ENCODE measurements around the gene TLE3.

Gene TLE3

DNA sequence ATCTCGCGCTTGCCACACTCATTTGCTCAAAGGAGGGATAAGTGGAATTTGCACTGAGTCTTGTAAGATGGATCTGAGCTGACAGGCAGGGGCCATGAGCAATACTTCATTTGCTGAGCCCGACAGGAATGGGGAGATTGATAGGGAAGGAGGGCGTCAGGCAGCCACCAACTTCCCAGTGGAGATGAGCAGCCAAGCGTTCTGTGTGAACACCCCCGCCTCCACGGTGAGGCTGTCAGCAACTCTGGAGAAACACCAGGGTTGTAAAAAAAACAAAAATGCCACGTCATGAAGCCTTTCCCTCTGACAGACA is 36.8 kb downstream of the TLE3 start:
- peak; percentile 45 for DNase-seq

DNA sequence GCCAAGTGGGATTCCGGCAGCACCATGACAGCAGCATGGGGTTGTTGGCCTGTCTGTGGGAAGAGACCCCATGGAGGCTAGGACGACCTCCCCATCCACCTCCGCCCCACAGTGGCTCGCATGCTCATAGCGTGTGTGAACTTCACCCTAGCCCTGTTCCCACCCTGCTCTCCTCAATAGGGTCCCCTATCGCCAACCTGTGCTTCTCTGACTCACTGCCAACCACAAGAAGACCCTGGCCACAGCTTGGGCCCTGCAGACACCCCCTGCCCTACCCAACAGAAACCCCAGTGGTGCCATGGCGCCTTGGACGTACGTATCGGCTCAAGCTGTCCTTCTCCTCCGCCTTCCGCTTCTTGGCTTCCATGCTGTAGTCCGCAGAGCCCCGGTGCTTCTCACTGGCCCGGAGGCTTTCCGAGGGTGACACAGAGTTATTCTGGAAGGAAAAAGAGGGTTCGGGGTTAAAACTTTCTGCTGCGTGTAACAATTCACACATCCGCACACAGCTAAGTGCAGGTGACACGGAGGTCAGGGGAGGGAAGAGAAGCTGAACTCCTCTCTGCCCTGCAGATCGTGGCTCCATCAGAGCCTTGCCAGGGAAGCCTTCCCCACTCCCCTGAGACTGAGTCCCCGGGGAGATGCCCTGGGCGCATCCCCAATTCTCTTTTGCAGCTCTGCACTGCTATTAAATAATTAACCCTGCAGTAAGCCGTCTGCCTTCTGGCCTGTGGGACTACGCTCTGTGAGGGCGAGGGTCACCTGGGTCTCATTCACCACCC is 37.3 kb downstream of the TLE3 start:
- no peak for DNase-seq

DNA sequence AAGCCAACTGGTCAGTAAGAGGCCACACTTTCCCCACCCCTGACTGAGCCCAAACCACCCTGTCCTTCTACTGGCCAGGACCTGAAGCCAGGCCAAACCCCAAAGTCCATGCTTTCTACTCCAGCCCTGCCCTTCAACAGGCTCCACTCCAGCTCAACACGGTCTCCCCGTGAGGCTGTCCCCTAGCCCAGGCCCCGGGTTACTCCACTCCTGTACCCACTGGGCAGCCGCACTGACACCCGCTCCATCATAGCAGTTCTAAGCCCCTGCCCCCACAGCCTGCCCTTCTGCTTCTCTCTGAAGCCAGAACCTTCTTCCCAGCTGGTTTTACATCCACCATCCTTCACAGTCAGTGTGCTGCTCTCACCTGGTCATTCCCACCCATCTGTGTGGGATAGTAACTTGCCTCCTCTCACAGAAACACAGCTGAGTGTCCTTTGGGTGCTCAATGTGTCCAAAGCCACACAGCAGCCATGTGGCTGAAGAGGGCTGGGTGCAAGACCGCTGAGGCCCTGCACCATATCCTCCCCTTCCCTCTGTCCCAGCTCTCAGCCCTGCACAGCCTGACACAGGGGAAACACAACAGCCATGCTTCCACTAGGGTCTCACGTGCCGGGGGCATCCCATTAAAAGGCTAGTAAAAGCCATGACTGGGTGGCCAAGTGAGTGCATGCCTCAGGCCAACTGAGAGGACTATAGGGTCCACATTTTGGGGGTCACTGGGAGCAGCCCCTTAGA is 38.1 kb downstream of the TLE3 start:
- no peak for DNase-seq

DNA sequence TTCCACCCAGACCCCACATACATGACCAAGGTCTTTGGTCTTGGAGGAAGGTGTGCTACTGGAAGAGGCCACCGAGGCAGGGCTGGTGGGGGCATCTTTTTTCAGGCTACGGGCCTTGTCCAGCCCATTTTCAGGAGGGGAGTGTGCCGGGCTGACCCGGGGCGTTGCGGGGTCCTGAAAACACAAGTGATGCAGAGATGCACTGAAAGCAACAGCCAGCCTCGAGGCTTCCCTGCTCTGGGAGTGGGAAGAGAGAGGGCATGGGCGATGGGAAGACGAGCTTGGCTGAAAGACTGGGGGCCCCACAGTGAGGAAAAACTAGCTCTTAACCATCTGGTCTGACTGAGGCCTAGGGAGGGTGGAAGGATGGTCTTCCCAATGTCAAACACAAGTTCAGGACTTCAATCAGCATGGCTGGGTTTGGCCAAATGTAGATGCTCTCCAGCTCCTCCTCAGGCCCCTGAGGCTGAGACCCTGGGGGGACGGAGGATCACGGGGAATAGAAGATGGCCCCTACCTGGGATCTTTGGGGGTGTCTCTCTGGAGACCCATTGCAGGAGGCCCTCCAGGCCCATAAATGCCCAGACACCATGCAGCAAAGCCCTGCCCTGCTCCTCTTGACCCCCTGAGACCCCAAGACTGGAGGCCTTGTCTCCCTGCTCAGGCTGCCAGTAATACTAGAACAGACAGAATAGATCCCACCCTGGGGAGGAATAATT is 38.9 kb downstream of the TLE3 start:
- DNase-seq, result no peak

DNA sequence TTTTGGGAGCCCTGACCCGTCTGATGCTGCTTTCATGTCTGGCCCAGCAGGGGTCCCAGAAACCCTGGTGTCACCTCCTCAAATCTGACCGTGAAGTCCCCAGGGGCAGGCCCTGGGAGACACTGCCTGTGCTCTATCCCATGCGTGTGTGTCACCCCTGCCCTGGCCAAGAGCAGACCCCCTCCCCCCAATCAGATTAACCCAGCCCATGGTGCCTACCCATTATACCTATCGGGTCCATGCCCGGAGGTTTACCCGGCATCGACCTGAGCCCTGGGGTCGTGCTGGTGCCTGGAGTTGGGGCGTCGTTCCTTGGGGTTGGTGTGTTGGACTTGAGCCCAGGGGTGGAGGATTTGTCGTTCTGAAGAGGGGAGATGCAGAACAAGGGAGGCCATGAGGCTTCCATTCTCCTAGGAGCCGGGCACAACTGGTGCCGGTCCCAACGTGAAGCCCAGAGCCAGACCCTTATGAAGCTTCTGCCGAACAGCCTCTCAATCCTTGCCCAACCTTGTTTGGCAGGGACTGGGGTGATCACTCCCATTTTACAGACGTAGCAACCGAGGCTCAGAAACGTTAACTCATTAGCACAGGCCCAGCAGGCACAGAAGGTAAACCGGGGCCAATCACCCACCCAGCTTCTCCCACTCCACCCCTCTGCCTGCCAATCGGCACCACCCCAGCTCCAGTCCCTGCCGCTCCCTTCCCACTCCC is 39.6 kb downstream of the TLE3 start:
- DNase-seq, result no peak

DNA sequence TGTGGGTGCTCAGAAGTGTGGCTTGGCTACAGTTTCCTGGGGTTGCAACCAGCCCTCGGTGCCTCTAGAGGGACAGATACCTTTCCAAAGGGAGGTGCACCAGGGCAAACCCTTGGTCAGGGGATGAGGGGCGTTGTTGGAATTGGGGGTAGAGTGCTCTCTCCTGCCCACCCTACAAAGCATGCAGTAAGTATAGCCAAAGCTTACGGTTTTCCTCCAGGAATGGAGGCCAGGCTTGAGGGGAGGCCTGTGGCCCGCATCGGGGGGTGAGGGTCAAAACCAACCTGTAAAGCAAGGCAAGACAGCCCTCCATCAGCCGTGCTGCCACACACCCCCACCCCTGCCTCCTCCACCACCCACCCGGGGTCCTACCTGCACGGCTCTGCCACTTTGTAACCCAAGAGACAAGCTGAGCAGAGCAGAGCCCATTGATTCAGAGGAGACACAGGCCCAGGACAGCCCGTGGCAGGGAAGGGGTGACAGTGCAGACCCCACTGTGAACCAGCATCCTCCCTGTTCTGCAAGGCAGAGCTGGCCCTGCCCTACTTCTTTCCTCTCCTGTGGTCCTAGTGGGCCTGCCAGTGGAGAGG is 41.5 kb downstream of the TLE3 start:
- no peak for DNase-seq

DNA sequence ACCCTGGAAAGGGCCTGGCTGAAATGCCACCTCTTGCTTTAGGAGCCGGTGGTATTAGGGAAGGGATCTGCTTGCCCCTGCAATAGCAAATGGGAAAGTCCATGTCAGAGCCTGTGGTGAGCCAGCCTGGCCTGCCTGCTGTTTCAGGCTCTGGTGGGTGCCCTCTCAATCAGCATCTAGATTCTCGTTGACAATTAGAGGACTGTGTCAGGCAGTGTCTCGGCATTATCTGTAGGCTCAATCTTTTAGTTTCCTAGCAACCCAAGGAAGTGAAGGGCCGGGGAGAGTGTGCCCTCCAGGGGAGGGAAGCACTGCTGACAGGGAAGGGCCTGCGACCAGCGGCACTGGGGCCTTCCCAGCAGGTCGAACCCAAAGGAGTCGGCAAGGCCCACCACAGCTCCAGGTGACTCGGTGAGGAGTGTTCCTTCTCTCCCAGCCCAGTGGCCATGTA is 42.1 kb downstream of the TLE3 start:
- DNase-seq, result no peak

DNA sequence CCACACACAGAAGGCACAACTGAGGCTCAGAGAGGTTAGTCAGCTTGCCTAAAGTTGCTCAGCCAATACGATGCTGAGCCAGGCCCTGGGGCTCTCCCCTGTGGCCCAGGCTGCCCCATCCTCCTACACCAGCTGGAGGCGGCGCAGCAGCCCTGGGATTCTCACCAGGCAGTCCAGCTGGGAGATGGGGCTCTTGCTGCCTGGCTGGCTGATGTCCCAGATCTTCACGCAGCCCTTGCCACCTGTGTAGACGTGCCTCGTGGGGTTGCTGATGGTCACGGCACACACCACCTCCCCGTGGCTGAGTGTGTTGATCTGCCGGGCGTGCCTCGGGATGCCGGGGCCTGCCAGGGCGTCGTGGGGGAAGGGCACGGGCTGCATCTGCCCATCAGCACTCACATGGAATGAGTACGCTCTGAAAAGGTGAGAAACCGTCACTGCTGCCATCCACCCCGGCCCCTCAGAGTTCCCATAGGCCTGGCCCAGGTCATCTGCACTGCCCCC is 42.8 kb downstream of the TLE3 start:
- no peak for DNase-seq

DNA sequence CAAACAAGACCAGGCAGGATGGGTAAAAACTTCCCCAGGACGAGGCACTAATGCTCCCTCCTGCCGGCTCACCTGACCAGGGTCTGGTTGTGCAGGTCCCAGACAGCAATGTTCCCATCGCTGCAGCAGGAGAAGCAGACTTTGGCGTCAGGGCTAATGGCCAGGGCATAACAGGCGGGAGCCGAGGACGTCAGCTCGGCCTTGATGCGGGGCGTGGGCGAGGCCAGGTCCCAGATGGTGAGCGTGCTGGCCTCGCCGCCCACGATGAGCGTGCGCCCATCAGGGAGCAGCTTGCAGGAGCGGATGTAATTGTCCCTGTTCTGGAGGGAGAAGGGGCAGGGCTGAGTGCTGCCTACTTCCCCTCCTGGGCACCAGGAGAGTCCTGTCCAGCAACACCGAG is 43.4 kb downstream of the TLE3 start:
- no peak for DNase-seq

DNA sequence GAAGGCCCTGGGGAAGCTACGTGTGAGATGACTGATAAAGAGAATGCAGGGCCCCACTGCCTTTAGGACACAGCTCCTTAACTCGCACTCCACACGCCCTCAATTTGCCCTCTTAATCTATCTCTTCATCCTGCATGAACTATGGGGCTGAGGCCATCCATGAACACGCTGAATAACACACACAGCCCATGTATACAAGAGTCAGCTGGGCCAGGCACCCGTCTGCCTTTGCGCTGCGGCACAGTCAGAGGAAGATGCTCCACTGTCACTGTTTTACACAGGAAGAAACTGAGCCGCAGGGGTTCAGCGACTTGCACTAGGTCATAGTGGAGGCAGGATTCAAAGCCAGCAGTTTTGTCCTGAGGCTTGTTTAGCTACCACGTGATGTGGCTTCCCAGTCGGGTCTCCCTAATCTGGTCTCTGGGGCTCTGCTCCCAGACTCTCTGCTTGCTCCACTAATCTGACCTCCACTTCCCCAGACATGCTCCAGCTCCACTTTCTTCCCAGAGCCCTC is 43.9 kb downstream of the TLE3 start:
- DNase-seq, result no peak

DNA sequence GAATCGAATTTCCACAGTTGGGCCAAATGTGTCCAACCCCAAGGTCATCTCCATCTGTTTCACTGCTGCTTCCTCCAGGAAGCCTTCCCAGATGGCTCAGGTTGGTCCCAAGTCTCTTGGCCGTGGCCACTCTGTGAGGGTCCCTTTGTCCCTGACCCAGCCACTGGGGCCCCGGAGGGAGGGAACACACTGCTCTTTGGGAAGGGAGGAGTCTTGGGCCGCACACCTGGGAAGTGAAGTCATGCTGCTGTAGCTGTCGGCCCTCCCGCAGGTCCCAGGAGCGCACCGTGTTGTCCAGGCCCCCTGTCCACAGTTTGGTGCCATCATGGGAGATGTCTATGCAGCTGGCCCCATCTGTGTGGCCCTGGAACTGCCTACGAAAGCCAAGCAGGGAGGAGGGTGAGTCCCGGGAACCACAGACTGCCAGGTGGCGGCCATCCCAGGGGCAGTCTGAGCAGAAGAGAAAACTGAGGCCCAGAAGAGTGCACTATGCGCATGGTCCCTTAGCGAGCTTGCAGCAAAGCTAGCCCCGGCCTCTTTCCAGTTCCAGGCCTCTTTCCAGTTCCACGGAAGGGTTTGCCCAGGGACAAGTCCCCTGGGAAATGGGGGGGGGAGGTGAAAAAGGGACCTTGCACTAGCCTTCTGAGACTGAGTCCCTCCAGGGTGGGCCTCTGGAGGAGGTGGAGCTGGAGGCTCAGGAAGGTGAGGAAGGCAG is 44.6 kb downstream of the TLE3 start:
- DNase-seq, result no peak

DNA sequence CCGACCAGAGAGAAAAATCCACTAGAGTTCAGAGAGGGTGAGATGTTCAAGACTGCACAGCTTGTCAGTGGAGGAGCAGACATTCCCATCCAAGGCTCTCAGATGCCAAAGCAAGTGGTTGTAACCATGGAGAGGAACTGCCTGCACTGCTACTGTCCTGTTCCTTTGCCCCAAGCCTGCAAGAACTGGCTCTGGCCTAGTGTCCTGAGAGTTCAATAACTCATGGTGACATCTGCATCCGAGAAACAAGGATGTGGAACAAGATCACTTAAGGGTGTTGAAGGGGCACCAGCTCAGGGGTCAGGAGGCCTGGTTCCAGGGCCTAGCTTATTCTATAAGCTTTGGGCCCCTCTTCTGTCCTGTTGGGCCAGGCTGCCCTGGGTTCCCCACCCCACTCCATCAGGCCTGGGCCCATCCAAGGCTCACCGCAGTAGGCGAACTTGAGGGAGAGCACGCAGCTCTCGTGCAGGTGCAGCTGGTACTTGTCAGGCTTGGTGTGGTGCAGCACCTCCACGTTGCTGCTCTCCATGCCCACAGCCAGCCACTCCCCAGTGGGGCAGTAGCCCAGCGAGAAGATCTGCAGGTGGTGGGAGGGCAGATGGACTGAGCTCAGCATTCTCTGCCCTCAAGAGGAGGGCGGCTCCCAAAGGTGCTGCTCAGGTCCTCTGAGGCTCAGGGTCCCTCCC is 45.6 kb downstream of the TLE3 start:
- DNase-seq, result no peak

DNA sequence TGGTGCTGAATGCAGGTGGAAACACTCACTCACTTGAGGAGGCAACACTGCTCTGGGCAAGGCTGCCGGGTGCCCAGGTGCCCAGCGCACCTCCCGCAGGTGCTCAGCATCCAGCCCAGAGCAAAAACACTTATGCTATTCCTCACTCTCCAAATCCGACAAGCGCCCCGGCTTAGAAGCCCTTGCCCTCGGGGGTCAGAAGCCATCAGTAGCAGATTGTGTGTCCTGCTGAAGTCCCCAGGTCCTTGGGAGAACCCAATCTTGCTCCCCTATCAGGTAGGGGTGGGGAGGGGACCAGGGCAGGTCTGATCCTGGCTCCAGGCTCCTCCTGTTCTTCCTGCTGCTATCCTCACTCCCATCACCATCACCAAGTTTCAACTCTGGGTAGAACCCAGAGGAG is 46.7 kb downstream of the TLE3 start:
- DNase-seq, result no peak

DNA sequence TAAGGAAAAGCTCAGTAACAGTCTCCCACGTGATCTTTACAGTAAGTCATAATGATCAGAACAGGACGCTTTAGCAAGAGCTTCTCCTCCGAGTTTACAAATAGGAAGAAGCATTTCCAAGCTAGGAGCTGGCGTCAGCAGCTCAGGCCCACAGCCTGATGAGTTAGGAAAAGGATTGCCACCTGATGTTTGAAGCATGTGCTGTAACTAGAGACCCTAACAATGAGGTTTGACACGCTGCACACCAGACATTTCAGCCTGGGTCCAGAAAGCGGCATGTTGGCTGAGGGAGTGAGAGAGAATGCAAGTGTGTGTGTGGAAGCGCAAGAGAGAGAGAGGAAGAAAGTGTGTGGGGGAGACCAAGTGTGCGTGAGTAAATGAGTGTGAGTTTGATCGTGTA is 47.3 kb downstream of the TLE3 start:
- DNase-seq, result no peak

DNA sequence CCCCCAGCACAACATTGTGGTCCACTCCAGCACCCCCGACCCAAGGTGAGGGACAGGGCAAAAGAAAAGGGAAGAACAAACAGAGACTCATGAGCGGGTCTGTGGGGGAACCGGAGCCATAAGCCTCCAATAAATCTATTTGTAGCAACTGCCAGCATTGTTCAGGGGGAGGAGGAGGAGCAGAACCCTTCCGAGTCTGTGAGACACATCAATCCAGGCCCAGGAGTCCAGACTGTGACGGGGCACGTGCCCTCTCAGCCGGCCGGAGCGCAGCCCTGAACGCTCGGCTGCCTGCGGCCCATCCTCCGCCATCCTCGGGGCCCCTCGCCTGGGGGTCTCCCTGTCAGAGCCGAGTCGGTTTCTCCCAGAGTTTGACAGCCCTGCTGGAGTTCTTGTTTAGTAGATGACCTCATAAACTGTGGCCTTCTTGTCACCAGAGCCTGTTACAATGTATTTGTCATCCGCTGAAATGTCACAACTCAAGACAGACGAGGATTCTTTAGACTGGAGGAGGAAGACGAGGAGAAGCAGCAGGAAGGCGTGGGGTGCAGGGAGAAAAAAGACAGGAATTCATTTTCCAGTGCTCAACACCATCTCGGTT is 47.9 kb downstream of the TLE3 start:
- DNase-seq, result no peak

DNA sequence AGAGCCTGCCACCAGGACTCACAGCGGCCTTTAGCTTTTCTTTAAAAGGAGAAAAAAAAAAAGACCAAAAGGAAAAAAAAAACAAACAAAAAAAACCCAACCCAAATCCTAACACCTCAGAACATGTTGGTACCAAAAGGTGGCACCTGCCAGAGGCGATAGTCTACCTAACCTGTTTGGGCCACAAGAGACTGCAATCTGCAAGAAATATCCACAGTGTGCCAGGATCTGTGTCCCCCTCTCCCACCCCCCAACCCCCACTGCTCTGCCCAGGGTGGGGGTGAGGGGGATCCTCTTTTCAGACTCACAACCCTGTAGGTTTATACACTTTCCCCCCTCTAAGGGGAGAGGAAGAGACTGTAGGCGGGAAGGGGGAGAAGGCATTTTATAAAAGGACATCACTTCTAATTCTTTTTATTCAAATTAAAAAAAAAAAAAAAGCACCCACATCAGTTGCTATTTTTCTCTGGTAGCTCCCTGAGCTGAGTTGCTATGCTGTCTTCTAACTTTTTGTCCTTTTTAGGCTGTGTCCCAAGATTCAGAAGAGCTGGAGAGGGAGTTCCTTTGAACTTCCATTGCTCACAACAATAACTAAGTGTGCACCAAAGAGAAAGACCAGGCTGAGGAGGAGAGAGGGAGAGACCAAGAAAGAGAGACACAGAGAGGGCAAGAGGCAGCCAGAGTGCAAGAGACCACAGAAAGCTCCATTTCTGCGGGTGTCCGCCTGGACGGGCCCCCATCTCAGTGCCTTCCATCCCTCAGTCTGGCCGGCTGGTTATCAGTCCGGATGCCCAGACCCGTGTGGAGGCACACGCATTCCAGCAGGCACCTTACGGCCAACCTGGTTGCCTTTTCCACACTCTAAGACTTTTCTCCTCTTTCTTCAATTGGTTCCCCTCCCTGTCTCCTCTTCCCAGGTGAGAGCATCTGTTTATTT is 48.9 kb downstream of the TLE3 start:
- no peak for DNase-seq

DNA sequence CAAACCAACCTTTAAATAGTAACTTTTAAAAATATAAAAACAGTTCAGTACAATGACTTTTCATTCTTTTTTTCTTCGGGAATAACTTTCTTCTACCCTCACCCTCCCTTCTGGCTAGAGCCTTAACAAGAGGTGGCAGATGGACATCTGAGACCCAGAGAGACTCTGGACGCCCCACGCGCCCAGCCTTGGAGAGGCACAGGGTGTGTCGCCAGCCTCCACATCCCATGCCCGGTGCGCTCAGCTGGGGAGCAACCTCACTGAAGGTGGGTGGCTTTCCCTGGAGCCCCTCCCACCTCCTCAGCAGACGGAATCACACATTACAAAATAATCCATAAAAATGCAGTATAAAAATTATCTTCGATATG is 49.5 kb downstream of the TLE3 start:
- DNase-seq, result no peak

DNA sequence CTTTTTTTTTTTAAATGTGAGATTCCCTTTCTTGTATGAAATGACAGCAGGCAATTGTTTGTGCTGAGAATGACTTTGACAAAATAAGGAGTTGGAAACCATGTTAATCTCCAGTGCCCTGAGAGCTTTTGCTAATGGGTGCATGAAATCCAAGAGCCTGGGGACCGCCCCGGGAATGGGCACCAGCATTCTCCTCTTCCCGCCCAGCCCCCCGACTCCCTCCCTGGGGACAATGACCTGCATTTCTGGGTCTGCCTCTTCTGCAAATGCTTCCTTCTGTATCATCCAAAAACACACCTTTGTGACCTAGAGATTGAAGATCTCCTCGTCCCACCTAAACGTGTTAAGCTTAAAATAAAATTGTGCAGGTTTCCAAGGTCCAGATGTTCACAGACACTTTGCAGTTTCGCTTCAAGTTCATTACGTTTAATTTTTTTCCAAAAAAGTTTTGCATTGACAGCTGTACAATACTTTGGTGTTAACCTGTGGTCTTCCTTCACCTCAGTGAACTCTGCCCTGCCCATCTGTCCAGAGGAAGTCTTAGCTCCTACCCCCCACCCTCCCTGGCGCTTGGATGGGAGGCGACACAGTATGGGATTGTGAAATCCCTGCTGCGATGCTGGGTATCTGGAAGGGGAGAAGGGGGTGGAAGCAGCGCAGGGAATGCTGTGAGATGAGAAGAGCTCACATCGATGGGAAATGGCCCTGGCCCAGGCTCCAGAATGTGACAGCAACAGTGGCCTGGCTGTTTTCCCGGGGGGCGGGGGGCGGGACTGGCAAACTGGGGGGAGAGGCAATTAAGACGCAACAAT is 50.1 kb downstream of the TLE3 start:
- DNase-seq, result peak; percentile 57

All from fibroblast of upper back skin (primary cell).